Measurements from ENCODE around the gene GAL.

GAL gene

GRCh38 chr11:68714060-68714856 lies 29.9 kb downstream of the GAL start:
- DNase-seq: no peak

GRCh38 chr11:68715456-68716122 lies 31.2 kb downstream of the GAL start:
- no peak for DNase-seq

GRCh38 chr11:68721075-68721474 lies 36.7 kb downstream of the GAL start:
- DNase-seq: no peak

GRCh38 chr11:68722143-68722542 lies 37.8 kb downstream of the GAL start:
- DNase-seq: no peak

GRCh38 chr11:68724293-68724692 lies 39.9 kb downstream of the GAL start:
- no peak for DNase-seq

GRCh38 chr11:68727783-68728182 lies 43.4 kb downstream of the GAL start:
- DNase-seq: no peak

- no peak for DNase-seq
These were observed 49.8 kb downstream of the GAL start for GRCh38 chr11:68734111-68734510.

GRCh38 chr11:68735125-68735524 lies 50.8 kb downstream of the GAL start:
- no peak for DNase-seq

GRCh38 chr11:68735646-68736045 lies 51.3 kb downstream of the GAL start:
- no peak for DNase-seq
